A673 (cell line): ENCODE data around the gene NDRG4. TPM values are rescaled to one million over a fixed set of nuclear protein-coding genes. Genes with fewer than 3 reads are reported as not detected.

Source experiments
- BruUV-seq: library from RNA; stranded (reverse); fragments of 400-500 nt; replicated peaks from 2 replicates; lab custom pipeline; 2021; lab: Mats Ljungman, UMichigan
- CTCF ChIA-PET: fragments of 300-600 bp; sonication (Branson Sonifier 250); formaldehyde crosslinking; loops from one replicate; lab custom pipeline; 2022; ENCODE audit warnings: antibody characterized with exemption; lab: Charles Lee
- POLR2A ChIA-PET: fragments of 300-600 bp; sonication (Branson Sonifier 250); formaldehyde crosslinking; loops from one replicate; lab custom pipeline; 2022; ENCODE audit warnings: antibody characterized with exemption; ENCODE audit not compliant: low non-redundant PET; lab: Charles Lee
- DNase-seq: peaks from one replicate; pipeline ENCODE4 v3.0.0-alpha.2; 2015; ENCODE audit warnings: low spot score
- H3K27ac ChIP-seq: fragments of 200-600 bp; sonication (generic); 2 replicates; pipeline ENCODE4 v1.5.1; 2016; ENCODE audit warnings: mixed run types, low read depth, mild to moderate bottlenecking, mixed read lengths, antibody characterized with exemption, low read length; ENCODE audit not compliant: poor library complexity, severe bottlenecking
- H3K27me3 ChIP-seq: fragments of 200-600 bp; sonication (generic); replicated peaks from 2 replicates; pipeline ENCODE4 v1.6.1; 2017; ENCODE audit warnings: mixed run types, low read depth, mild to moderate bottlenecking, mixed read lengths, antibody characterized with exemption, low read length; ENCODE audit not compliant: insufficient read depth, poor library complexity
- H3K36me3 ChIP-seq: fragments of 200-600 bp; sonication (generic); 2 replicates; pipeline ENCODE4 v1.6.1; 2016; ENCODE audit warnings: mixed run types, mild to moderate bottlenecking, mixed read lengths, antibody characterized with exemption, low read length; ENCODE audit not compliant: insufficient read depth, poor library complexity, severe bottlenecking
- H3K4me1 ChIP-seq: fragments of 200-600 bp; sonication (generic); 2 replicates; pipeline ENCODE4 v1.6.1; 2017; ENCODE audit warnings: mixed run types, mild to moderate bottlenecking, mixed read lengths, antibody characterized with exemption, low read length; ENCODE audit not compliant: insufficient read depth, poor library complexity, severe bottlenecking
- H3K4me3 ChIP-seq: fragments of 200-600 bp; sonication (generic); 2 replicates; pipeline ENCODE4 v1.5.1; 2016; ENCODE audit warnings: low read depth, mixed run types, mild to moderate bottlenecking, mixed read lengths, low read length; ENCODE audit not compliant: poor library complexity, severe bottlenecking
- H3K9me3 ChIP-seq: fragments of 200-600 bp; sonication (generic); 2 replicates; pipeline ENCODE4 v1.6.1; 2016; ENCODE audit warnings: mixed run types, low read depth, mild to moderate bottlenecking, mixed read lengths, antibody characterized with exemption, low read length; ENCODE audit not compliant: poor library complexity, severe bottlenecking
- CTCF ChIP-seq: fragments of 300-800, 200-600 bp; sonication (generic); conservative IDR thresholded peaks from 2 replicates; pipeline ENCODE4 v1.5.1; 2017; ENCODE audit warnings: low read depth, mild to moderate bottlenecking, antibody characterized with exemption, low read length, moderate library complexity, mixed read lengths
- EZH2 ChIP-seq: fragments of 200-600 bp; sonication (generic); IDR thresholded peaks from 2 replicates; pipeline ENCODE4 v1.6.1; 2017; ENCODE audit warnings: borderline replicate concordance, low read depth, mild to moderate bottlenecking, mixed read lengths, antibody characterized with exemption, low read length; ENCODE audit not compliant: poor library complexity, severe bottlenecking
- intact Hi-C: fragments of 100-400 bp; cut with micrococcal nuclease; formaldehyde crosslinking; loops from one replicate; pipeline ENCODE4 v1.10.0; 2022; ENCODE audit not compliant: unreplicated experiment
- total RNA-seq: library from RNA; stranded (reverse); gene quantifications from 2 replicates; pipeline ENCODE4 v1.2.3, GENCODE V29; 2021

The NDRG4 gene
- total RNA-seq, 1 experiment from 2014 or later, result 0.28 TPM

DNA sequence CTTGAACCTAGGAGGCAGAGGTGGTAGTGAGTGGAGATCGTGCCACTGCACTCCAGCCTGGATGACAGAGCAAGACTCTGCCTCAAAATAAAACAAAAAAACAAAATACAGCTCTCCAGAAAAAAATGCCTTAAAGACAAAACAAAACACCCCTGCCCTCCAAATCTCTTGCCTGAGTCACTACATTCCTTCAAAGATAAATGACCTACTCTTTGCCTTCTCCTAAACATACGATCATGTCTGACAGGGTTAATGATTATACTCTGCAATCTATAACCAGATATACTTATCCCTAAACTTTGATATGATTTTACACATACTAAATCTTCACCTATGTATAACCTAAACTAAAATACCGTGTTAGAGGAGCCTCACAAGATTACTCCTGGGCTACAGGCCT, 13.9 kb downstream of the NDRG4 start:
- TF ChIP-seq EZH2 (no peak), CTCF (no peak)
- H3K27me3 ChIP-seq, result no peaks in the 10 kb centered on the region
- peaks cover 8% of the 10 kb centered on the region for H3K4me1 ChIP-seq
- H3K4me3 ChIP-seq, result no peak overlapping the region
- CTCF ChIA-PET, result no interaction called here
- BruUV-seq, result no TSS peak
- no peak for DNase-seq
- POLR2A ChIA-PET, result no interaction called here
- no peaks in the 10 kb centered on the region for H3K9me3 ChIP-seq
- intact Hi-C loops, result loop anchor here (2.0 kb wide), 1 partner anchor 243 kb away; no protein-coding TSS in a partner anchor
- H3K36me3 ChIP-seq, result peaks cover 19% of the 10 kb centered on the region
- H3K27ac ChIP-seq, result no peak overlapping the region

DNA sequence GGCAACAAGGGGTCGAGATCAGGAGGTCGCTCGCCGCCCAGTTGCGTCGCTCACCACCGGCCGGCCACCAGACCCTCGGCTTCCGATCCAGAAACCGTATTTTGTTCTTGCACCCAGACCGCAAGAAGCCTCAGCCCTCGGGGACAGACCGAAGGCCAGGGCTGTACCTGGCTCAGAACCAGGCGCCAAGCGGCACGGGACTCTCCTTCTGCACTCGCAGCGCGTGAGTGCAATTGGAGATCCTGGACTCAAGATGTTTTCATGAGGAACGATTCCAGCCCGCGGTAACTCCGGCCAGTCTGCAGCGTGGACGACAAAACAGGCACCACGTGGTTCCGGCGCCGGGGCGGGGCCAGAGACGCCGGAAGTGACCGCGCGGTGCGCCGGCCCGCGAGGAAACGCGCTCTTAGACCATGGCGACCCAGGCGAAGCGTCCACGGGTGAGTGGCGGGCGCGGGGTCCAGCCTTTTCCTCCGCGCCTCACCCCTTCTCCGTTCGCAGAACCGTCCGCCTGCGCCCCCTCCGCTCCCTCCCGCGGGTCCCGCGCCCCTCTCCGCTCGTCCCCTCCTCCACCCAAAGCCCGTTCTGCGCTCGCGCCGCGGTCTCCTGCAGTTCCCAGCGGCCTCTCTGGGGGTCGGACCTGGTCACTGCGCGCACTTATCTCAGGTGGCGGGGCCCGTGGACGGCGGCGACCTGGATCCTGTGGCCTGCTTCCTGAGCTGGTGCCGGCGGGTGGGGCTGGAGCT, 15.4 kb downstream of the NDRG4 start, which contains the start of gene SETD6:
SETD6 (plus strand) TSS at position 393 of the 746 bp plus-strand sequence; CDS start at position 414, 21 bp downstream.
- no TSS peak for BruUV-seq
- TF ChIP-seq CTCF (no peak), EZH2 (no peak)
- Histone ChIP-seq H3K9me3 (no peaks in the 10 kb centered on the region), H3K4me3 (peak within 1 kb of the TSS; percentile 80), H3K27ac (peak within 1 kb of the TSS; percentile 73), H3K27me3 (no peaks in the 10 kb centered on the region), H3K4me1 (peaks cover 8% of the 10 kb centered on the region), H3K36me3 (peaks cover 33% of the 10 kb centered on the region)
- CTCF ChIA-PET, result interaction anchor here (0.6 to 0.9 kb wide), 3 partner anchors 179 to 356 kb away, joined by 6 to 17 read pairs (median 6); no protein-coding TSS in a partner anchor
- intact Hi-C loops, result no loop called here
- DNase-seq, result peak; percentile 86
- POLR2A ChIA-PET, result interaction anchor here (0.6 kb wide), 1 partner anchor 105 kb away, joined by 3 read pairs; no protein-coding TSS in a partner anchor

GRCh38 chr16:58515871-58516767, 16.2 kb downstream of the NDRG4 start:
- no peaks in the 10 kb centered on the region for H3K9me3 ChIP-seq
- ChIA-PET CTCF (no interaction called here), POLR2A (no interaction called here)
- peaks cover 41% of the 10 kb centered on the region for H3K36me3 ChIP-seq
- peak overlapping the region; percentile 73 for H3K27ac ChIP-seq
- no peaks in the 10 kb centered on the region for H3K27me3 ChIP-seq
- DNase-seq, result peak; percentile 31
- H3K4me1 ChIP-seq, result peaks cover 8% of the 10 kb centered on the region
- no peak for TF ChIP-seq EZH2
- TF ChIP-seq CTCF, result no peak
- no TSS peak for BruUV-seq
- H3K4me3 ChIP-seq, result peak overlapping the region; percentile 80
- intact Hi-C loops, result no loop called here
